ENCODE measurements around the gene FRMD4A.

Gene FRMD4A

DNA sequence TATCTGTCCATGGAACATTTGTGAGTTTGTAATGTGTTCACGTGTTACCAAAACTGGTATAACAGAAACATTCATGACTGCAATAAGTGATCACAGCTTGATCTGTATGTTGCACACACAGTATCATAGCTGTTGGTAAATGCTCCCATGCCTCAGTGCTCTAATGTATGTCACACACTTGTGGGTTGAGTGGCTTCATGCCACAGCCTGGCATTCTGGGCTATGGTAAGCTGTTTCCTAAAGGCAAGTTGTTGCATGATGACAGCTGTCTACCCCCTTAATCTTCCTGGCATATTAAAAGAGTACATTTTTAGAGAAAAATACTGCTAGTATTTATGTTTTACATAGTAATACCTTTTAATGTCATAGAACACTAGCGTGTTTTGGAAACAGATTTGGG is 708.8 kb downstream of the FRMD4A start:
- no peak for DNase-seq

DNA sequence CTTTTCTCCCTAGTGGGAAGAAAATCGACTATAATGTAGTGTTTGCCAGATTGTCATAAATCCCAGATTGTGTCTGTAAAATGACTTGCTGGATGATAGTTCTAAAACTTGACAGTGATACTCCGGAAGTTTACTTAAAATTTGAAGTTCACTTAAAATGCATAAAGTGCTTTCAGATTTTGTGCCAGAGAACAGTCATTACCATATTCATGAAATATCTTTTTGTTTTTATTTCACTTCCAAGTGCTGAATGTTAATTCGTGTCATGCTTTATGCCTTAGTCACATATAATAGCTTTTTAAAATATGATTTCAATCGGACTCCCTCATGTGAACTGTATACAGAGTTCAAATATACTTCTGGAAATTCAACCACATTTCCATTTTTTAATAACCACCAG is 713.6 kb downstream of the FRMD4A start:
- no peak for DNase-seq

GRCh38 chr10:13615650-13616300 is 714.9 kb downstream of the FRMD4A start:
- DNase-seq: no peak

- DNase-seq: no peak
These were observed 716.0 kb downstream of the FRMD4A start for GRCh38 chr10:13614530-13615332.

DNA sequence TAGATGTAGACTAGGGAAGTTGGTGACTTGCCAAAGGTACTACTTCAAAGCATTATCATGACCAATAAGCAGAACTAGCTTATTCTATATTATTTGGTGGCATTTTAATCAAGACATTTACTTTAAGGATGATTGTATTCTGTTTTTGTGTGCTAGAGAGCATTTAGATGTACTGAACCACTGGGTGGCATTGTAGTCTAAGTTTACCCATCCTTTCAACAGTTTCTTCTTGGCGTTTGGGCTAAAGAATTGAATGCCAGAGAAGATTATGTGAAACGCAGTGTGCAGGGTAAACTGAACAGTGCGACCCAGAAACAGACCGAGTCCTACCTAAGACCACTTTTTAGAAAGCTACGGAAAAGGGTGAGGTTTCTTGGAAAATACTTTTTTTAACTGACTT is 717.2 kb downstream of the FRMD4A start:
- no peak for DNase-seq

DNA sequence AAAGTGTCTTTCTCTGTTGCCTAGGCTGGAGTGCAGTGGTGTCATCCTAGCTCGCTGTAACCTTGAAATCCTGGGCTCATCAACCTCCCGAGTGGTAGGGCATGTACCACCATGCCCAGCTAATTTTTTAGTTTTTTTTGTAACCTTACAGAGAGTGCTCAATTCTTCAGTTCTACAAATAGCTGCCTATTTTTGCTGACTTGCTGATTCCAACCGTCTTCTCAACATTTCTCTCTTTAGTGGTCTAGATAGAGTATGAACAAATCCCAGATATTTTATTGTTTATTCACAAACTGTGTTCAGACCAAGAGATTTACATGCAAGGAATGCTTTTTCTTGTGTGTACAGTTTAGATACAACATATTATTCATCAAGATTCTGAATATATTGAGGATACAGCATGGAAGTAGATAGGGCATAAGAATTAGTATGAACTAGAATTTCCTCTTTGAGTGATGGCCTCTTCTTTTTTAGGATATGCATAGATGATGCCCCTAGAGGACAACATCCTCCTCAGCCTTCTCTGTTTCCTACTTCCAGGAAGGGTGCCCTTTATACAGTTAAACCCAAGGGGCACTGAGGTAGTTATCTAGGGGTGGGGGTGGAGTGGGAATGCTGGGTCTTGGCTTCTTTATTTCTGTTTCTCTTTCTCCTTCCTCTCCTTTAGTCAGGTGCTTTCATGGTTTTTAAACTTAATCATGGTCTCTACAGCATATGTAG is 717.9 kb downstream of the FRMD4A start:
- no peak for DNase-seq

DNA sequence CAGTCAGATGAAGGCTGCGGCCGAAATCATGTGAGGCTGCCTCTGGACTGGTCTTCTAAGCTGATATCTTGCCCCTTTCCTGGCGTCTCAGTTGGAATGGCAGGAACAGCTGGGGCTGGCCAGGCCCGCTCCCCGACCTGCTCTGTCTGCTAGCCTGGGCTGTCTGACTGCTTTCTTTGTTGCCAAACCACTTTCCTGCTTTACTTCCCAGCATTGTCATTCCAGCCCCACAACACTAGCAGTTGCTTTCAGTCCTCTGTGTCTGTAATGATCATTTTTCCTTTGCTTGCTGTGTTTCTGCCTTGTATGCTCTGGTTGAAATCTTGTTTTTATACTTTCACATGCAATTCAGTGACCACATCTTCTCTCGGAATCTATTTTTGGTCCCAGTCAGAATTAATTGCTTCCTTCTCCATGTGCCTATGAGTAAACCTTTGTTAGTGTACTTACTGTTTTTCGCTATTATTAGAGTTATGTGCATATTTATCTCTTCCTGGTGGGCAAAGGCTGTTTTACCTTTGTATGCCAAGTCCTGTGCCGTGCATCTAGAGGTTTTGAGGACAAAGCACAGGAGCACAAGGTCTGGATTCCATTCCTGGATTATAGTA is 722.4 kb downstream of the FRMD4A start:
- DNase-seq: no peak

- DNase-seq: no peak
These were observed 726.2 kb downstream of the FRMD4A start for GRCh38 chr10:13604357-13605040.

DNA sequence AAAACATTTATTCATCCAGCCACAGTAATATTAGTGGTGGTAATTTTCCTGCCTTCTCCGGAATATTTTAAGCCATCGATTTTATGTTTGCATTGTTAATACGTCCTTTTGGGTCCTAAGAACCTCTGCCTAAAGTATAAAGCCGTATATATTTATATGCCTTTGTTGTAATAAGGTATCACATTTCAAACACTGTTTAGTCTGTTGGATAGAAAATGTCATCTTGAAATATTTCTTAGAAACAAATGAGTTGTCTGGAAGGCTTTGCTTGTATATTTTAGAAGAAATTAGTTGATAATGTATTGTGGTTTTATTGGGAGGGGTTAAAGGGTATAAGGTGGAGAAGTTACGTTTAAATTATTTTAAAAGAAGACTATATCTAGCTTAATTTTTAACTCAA is 732.8 kb downstream of the FRMD4A start:
- DNase-seq: no peak

DNA sequence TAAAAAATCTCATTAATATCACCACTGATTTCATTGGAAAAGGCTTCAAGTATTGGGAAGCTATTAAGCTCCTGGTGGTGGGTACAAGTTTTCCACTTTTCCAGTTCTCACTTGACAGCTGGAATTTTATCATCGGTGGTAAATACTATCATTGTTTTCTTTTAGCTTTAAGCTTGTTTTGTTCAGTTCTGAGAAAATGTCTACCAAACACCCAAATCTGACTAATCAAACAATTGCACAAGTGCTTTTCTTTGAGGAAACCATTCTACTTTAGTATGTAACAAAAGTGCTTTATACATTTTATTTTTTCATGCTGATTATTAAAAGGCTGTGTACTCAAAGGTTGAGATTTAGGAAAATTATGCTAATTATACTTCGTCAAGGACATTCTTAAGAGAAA is 736.1 kb downstream of the FRMD4A start:
- no peak for DNase-seq
